RWPE1 (cell line): ENCODE measurements around the gene C10orf105.

ENCODE experiments used
- CTCF ChIA-PET: fragments of 350-600 bp; sonication (Branson Sonifier 250); formaldehyde crosslinking; extraction: SDS; loops from one replicate; lab custom pipeline; 2021; lab: Yijun Ruan, JAX
- POLR2A ChIA-PET: fragments of 400-600 bp; formaldehyde crosslinking; extraction: SDS; loops from one replicate; lab custom pipeline; 2020; ENCODE audit warnings: antibody characterized with exemption; ENCODE audit not compliant: low non-redundant PET; lab: Yijun Ruan, JAX
- DNase-seq: peaks from one replicate; pipeline ENCODE4 v3.0.0; 2012; ENCODE audit warnings: low spot score
- H3K27ac ChIP-seq: fragments of 450-650 bp; 2 replicates; pipeline ENCODE4 v1.5.1; 2017
- CTCF ChIP-seq: fragments of 450-650 bp; conservative IDR thresholded peaks from 2 replicates; pipeline ENCODE4 v1.5.1; 2017; ENCODE audit warnings: low read depth, mild to moderate bottlenecking

The C10orf105 gene

GRCh38 chr10:71725998-71726579 lies 6.5 kb upstream of the C10orf105 start:
- CTCF ChIA-PET = interaction anchor here (0.7 kb wide), 1 partner anchor 9 kb away, joined by 3 read pairs; no protein-coding TSS in a partner anchor
- POLR2A ChIA-PET = no interaction called here
- H3K27ac ChIP-seq = peak overlapping the region; percentile 95
- DNase-seq = peak; percentile 46
- TF ChIP-seq CTCF = no peak; the same call in 1 of the 2 replicates

- DNase-seq = no peak
- ChIA-PET CTCF (no interaction called here), POLR2A (no interaction called here)
- TF ChIP-seq CTCF = no peak
- no peak overlapping the region for H3K27ac ChIP-seq
Observed at GRCh38 chr10:71725249-71725648, 5.7 kb upstream of the C10orf105 start.

- TF ChIP-seq CTCF = no peak
- ChIA-PET POLR2A (no interaction called here), CTCF (interaction anchor here (1.1 kb wide), 1 partner anchor 49 kb away, joined by 6 read pairs; the partner anchor contains the start of gene VSIR)
- DNase-seq = no peak
- H3K27ac ChIP-seq = no peak overlapping the region
Observed at GRCh38 chr10:71724539-71724938, 5.0 kb upstream of the C10orf105 start.

GRCh38 chr10:71723311-71723710 lies 3.7 kb upstream of the C10orf105 start:
- CTCF ChIA-PET = interaction anchor here (0.7 kb wide), 1 partner anchor 38 kb away, joined by 3 read pairs; no protein-coding TSS in a partner anchor
- no peak for TF ChIP-seq CTCF
- H3K27ac ChIP-seq = no peak overlapping the region
- POLR2A ChIA-PET = no interaction called here
- no peak for DNase-seq

- DNase-seq = no peak
- TF ChIP-seq CTCF = no peak
- H3K27ac ChIP-seq = no peak overlapping the region
- CTCF ChIA-PET = interaction anchor here (0.7 kb wide), 1 partner anchor 361 kb away, joined by 3 read pairs; no protein-coding TSS in a partner anchor
- POLR2A ChIA-PET = no interaction called here
Observed at GRCh38 chr10:71722849-71723248, 3.3 kb upstream of the C10orf105 start.

GRCh38 chr10:71721313-71721712 lies 1.7 kb upstream of the C10orf105 start:
- ChIA-PET CTCF (interaction anchor here (0.7 to 0.8 kb wide), 2 partner anchors 14 to 23 kb away, joined by 3 to 4 read pairs; no protein-coding TSS in a partner anchor), POLR2A (no interaction called here)
- DNase-seq = no peak
- H3K27ac ChIP-seq = no peak overlapping the region
- no peak for TF ChIP-seq CTCF
